ENCODE results near the gene DNAH7. TPM values are rescaled to one million over a fixed set of nuclear protein-coding genes. Genes with fewer than 3 reads are reported as not detected.

The DNAH7 gene
- total and polyA plus RNA-seq, 7 experiments from 2014 or later = not detected

GRCh38 chr2:196046123-196046917 lies 22.3 kb downstream of the DNAH7 start:
- ChIA-PET POLR2A (no interaction called here), CTCF (no interaction called here)
- no peak overlapping the region for H3K4me3 Mint-ChIP-seq

GRCh38 chr2:196041786-196042185 lies 26.9 kb downstream of the DNAH7 start:
- Histone ChIP-seq H3K27ac (ENCODE audit: low read depth, low read length) (no peak overlapping the region), H3K27me3 (ENCODE audit: control insufficient read depth in 2 of 2, insufficient read depth in 2 of 2, low read length in 2 of 2) (no peaks in the 10 kb centered on the region), H3K36me3 (ENCODE audit: control insufficient read depth in 2 of 3, insufficient read depth in 3 of 3, low read length in 3 of 3) (no peaks in the 10 kb centered on the region), H3K4me1 (ENCODE audit: control insufficient read depth in 2 of 2, insufficient read depth in 2 of 2, low read length in 2 of 2) (no peaks in the 10 kb centered on the region), H3K4me3 (ENCODE audit: low read length) (no peak overlapping the region), H3K9me3 (ENCODE audit: control insufficient read depth in 2 of 3, low read length in 3 of 3) (peaks cover 0 to 4% (median 0%) of the 10 kb centered on the region in 3 experiments)
- ChIA-PET POLR2A (no interaction called here), CTCF (no interaction called here)
- peaks cover 7 to 48% (median 28%) of the 10 kb centered on the region in 11 donors for H3K9me3 Mint-ChIP-seq
- H3K27ac Mint-ChIP-seq = no peak overlapping the region
- H3K27me3 Mint-ChIP-seq = peaks cover 11 to 22% (median 17%) of the 10 kb centered on the region in 5 donors
- H3K4me1 Mint-ChIP-seq = peaks cover 0 to 13% (median 8%) of the 10 kb centered on the region in 7 donors
- H3K36me3 Mint-ChIP-seq = peaks cover 0 to 26% (median 9%) of the 10 kb centered on the region in 5 donors
- intact Hi-C loops (cut with micrococcal nuclease) = no loop called here
- no peak for ATAC-seq
- H3K4me3 Mint-ChIP-seq = no peak overlapping the region
- no peak for DNase-seq

More at GRCh38 chr2:196046123-196046917, 22.3 kb downstream of the DNAH7 start:
- Histone ChIP-seq H3K27ac (ENCODE audit: low read depth, low read length) (no peak overlapping the region), H3K4me3 (ENCODE audit: low read length) (no peak overlapping the region), H3K9me3 (ENCODE audit: control insufficient read depth in 2 of 3, low read length in 3 of 3) (no peaks in the 10 kb centered on the region), H3K27me3 (ENCODE audit: control insufficient read depth in 2 of 2, insufficient read depth in 2 of 2, low read length in 2 of 2) (no peaks in the 10 kb centered on the region), H3K4me1 (ENCODE audit: control insufficient read depth in 2 of 2, insufficient read depth in 2 of 2, low read length in 2 of 2) (no peaks in the 10 kb centered on the region), H3K36me3 (ENCODE audit: control insufficient read depth in 2 of 3, insufficient read depth in 3 of 3, low read length in 3 of 3) (no peaks in the 10 kb centered on the region)
- Mint-ChIP-seq H3K9me3 (peaks cover 0 to 6% (median 2%) of the 10 kb centered on the region in 11 donors), H3K4me1 (peaks cover 0 to 13% (median 9%) of the 10 kb centered on the region in 7 donors), H3K27me3 (peaks cover 2 to 25% (median 3%) of the 10 kb centered on the region in 5 donors), H3K36me3 (no peaks in the 10 kb centered on the region), H3K27ac (peak overlapping the region in 1 of 9 donors; percentile 75)
- intact Hi-C loops (cut with micrococcal nuclease) = no loop called here
- ATAC-seq (no peak), DNase-seq (no peak)

- POLR2A ChIA-PET = no interaction called here
- Mint-ChIP-seq H3K4me3 (no peak overlapping the region), H3K36me3 (peaks cover 0 to 30% (median 9%) of the 10 kb centered on the region in 5 donors), H3K9me3 (peaks cover 7 to 56% (median 30%) of the 10 kb centered on the region in 11 donors), H3K4me1 (peaks cover 0 to under 1% (median 0%) of the 10 kb centered on the region in 7 donors), H3K27me3 (peaks cover 11 to 22% (median 16%) of the 10 kb centered on the region in 5 donors), H3K27ac (no peak overlapping the region)
- ATAC-seq (no peak), DNase-seq (no peak)
- CTCF ChIA-PET = no interaction called here
- Histone ChIP-seq H3K27ac (ENCODE audit: low read depth, low read length) (no peak overlapping the region), H3K9me3 (ENCODE audit: control insufficient read depth in 2 of 3, low read length in 3 of 3) (peaks cover 0 to 4% (median 0%) of the 10 kb centered on the region in 3 experiments), H3K4me1 (ENCODE audit: control insufficient read depth in 2 of 2, insufficient read depth in 2 of 2, low read length in 2 of 2) (no peaks in the 10 kb centered on the region), H3K36me3 (ENCODE audit: control insufficient read depth in 2 of 3, insufficient read depth in 3 of 3, low read length in 3 of 3) (no peaks in the 10 kb centered on the region), H3K27me3 (ENCODE audit: control insufficient read depth in 2 of 2, insufficient read depth in 2 of 2, low read length in 2 of 2) (no peaks in the 10 kb centered on the region), H3K4me3 (ENCODE audit: low read length) (no peak overlapping the region)
- intact Hi-C loops (cut with micrococcal nuclease) = no loop called here
These were observed 28.4 kb downstream of the DNAH7 start for GRCh38 chr2:196040218-196040617.

- Histone ChIP-seq H3K27me3 (ENCODE audit: control insufficient read depth in 2 of 2, insufficient read depth in 2 of 2, low read length in 2 of 2) (no peaks in the 10 kb centered on the region), H3K27ac (ENCODE audit: low read depth, low read length) (no peak overlapping the region), H3K36me3 (ENCODE audit: control insufficient read depth in 2 of 3, insufficient read depth in 3 of 3, low read length in 3 of 3) (no peaks in the 10 kb centered on the region), H3K4me1 (ENCODE audit: control insufficient read depth in 2 of 2, insufficient read depth in 2 of 2, low read length in 2 of 2) (no peaks in the 10 kb centered on the region), H3K9me3 (ENCODE audit: control insufficient read depth in 2 of 3, low read length in 3 of 3) (peaks cover 0 to 4% (median 0%) of the 10 kb centered on the region in 3 experiments), H3K4me3 (ENCODE audit: low read length) (no peak overlapping the region)
- CTCF ChIA-PET = no interaction called here
- Mint-ChIP-seq H3K4me1 (no peaks in the 10 kb centered on the region), H3K9me3 (peaks cover 7 to 67% (median 34%) of the 10 kb centered on the region in 11 donors), H3K27ac (no peak overlapping the region), H3K36me3 (peaks cover 0 to 30% (median 9%) of the 10 kb centered on the region in 5 donors), H3K4me3 (no peak overlapping the region), H3K27me3 (peaks cover 4 to 36% (median 19%) of the 10 kb centered on the region in 5 donors)
- intact Hi-C loops (cut with micrococcal nuclease) = no loop called here
- POLR2A ChIA-PET = interaction anchor here (0.6 kb wide), 1 partner anchor 12 kb away, joined by 5 read pairs; no protein-coding TSS in a partner anchor
- ATAC-seq (no peak), DNase-seq (no peak)
These were observed 32.2 kb downstream of the DNAH7 start for GRCh38 chr2:196036442-196036841.

GRCh38 chr2:196018037-196018436 lies 50.6 kb downstream of the DNAH7 start:
- DNase-seq (no peak), ATAC-seq (no peak)
- no peak overlapping the region for H3K4me3 ChIP-seq (ENCODE audit: low read length)
- no peak overlapping the region for H3K27ac ChIP-seq (ENCODE audit: low read depth, low read length)
- Mint-ChIP-seq H3K4me3 (no peak overlapping the region), H3K4me1 (no peaks in the 10 kb centered on the region), H3K36me3 (no peaks in the 10 kb centered on the region), H3K27me3 (peaks cover 2 to 23% (median 15%) of the 10 kb centered on the region in 5 donors), H3K27ac (no peak overlapping the region), H3K9me3 (peaks cover 0 to 8% (median 3%) of the 10 kb centered on the region in 11 donors)
- H3K9me3 ChIP-seq (ENCODE audit: control insufficient read depth in 2 of 3, low read length in 3 of 3) = no peaks in the 10 kb centered on the region
- intact Hi-C loops (cut with micrococcal nuclease) = no loop called here
- H3K27me3 ChIP-seq (ENCODE audit: control insufficient read depth in 2 of 2, insufficient read depth in 2 of 2, low read length in 2 of 2) = no peaks in the 10 kb centered on the region
- H3K36me3 ChIP-seq (ENCODE audit: control insufficient read depth in 2 of 3, insufficient read depth in 3 of 3, low read length in 3 of 3) = no peaks in the 10 kb centered on the region
- CTCF ChIA-PET = no interaction called here
- no peaks in the 10 kb centered on the region for H3K4me1 ChIP-seq (ENCODE audit: control insufficient read depth in 2 of 2, insufficient read depth in 2 of 2, low read length in 2 of 2)
- POLR2A ChIA-PET = no interaction called here

GRCh38 chr2:196012314-196012713 lies 56.3 kb downstream of the DNAH7 start:
- H3K27me3 Mint-ChIP-seq = peaks cover 0 to 23% (median 11%) of the 10 kb centered on the region in 5 donors
- Histone ChIP-seq H3K27me3 (ENCODE audit: control insufficient read depth in 2 of 2, insufficient read depth in 2 of 2, low read length in 2 of 2) (no peaks in the 10 kb centered on the region), H3K27ac (ENCODE audit: low read depth, low read length) (no peak overlapping the region), H3K36me3 (ENCODE audit: control insufficient read depth in 2 of 3, insufficient read depth in 3 of 3, low read length in 3 of 3) (no peaks in the 10 kb centered on the region), H3K9me3 (ENCODE audit: control insufficient read depth in 2 of 3, low read length in 3 of 3) (no peaks in the 10 kb centered on the region), H3K4me3 (ENCODE audit: low read length) (no peak overlapping the region), H3K4me1 (ENCODE audit: control insufficient read depth in 2 of 2, insufficient read depth in 2 of 2, low read length in 2 of 2) (no peaks in the 10 kb centered on the region)
- DNase-seq (no peak), ATAC-seq (no peak)
- H3K9me3 Mint-ChIP-seq = peaks cover 0 to 10% (median 4%) of the 10 kb centered on the region in 11 donors
- intact Hi-C loops (cut with micrococcal nuclease) = no loop called here
- H3K27ac Mint-ChIP-seq = no peak overlapping the region
- no peak overlapping the region for H3K4me3 Mint-ChIP-seq
- ChIA-PET CTCF (no interaction called here), POLR2A (no interaction called here)
- H3K36me3 Mint-ChIP-seq = no peaks in the 10 kb centered on the region
- H3K4me1 Mint-ChIP-seq = no peaks in the 10 kb centered on the region
